ENCODE measurements around the gene TSPAN18.

GRCh38 chr11:44978961-44979331, 252.2 kb downstream of the TSPAN18 start:
- TF ChIP-seq, protein P1, sequence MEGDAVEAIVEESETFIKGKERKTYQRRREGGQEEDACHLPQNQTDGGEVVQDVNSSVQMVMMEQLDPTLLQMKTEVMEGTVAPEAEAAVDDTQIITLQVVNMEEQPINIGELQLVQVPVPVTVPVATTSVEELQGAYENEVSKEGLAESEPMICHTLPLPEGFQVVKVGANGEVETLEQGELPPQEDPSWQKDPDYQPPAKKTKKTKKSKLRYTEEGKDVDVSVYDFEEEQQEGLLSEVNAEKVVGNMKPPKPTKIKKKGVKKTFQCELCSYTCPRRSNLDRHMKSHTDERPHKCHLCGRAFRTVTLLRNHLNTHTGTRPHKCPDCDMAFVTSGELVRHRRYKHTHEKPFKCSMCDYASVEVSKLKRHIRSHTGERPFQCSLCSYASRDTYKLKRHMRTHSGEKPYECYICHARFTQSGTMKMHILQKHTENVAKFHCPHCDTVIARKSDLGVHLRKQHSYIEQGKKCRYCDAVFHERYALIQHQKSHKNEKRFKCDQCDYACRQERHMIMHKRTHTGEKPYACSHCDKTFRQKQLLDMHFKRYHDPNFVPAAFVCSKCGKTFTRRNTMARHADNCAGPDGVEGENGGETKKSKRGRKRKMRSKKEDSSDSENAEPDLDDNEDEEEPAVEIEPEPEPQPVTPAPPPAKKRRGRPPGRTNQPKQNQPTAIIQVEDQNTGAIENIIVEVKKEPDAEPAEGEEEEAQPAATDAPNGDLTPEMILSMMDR (IDR thresholded peaks at IDR 0.05) = no peak
- TF ChIP-seq POLR2A (IDR thresholded peaks at IDR 0.05) (no peak), EP300 (IDR thresholded peaks at IDR 0.05) (no peak)

Data from ovary (tissue), 3 donors.